MM.1S (cell line): Measurements from ENCODE around the gene BCAS3.

Experiments
- EZH2phosphoT487 ChIP-seq: fragments of 300-600 bp; sonication (generic); IDR thresholded peaks from 2 replicates; pipeline ENCODE4 v1.6.1; 2018; ENCODE audit warnings: antibody characterized with exemption, low read length
- TF ChIP-seq, protein P1 (sequence below): fragments of 300-600 bp; sonication (generic); IDR thresholded peaks from 2 replicates; pipeline ENCODE4 v1.5.1; 2016; ENCODE audit warnings: antibody characterized with exemption, low read length, mixed read lengths

DNA sequence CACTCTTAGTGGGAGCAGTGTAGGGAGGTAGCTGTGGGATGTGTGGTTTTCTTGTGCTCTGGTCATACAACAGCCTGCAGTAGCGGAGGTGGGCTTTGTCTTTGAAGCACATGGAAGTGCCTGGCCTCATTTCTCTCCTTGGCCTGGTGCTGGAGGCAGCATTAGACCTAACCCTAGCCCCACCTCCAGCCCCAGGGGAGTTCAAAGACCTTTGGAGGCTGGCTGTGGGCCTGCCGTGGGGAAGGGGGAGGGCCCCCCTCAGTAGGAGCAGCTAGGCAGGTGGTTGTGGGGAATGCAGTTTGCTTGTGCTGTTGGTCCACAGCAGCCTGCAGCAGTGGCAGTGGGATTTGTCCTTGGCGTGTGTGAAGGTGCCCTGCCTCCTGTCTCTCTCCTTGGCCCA lies 91.7 kb downstream of the BCAS3 start:
- TF ChIP-seq, protein P1, sequence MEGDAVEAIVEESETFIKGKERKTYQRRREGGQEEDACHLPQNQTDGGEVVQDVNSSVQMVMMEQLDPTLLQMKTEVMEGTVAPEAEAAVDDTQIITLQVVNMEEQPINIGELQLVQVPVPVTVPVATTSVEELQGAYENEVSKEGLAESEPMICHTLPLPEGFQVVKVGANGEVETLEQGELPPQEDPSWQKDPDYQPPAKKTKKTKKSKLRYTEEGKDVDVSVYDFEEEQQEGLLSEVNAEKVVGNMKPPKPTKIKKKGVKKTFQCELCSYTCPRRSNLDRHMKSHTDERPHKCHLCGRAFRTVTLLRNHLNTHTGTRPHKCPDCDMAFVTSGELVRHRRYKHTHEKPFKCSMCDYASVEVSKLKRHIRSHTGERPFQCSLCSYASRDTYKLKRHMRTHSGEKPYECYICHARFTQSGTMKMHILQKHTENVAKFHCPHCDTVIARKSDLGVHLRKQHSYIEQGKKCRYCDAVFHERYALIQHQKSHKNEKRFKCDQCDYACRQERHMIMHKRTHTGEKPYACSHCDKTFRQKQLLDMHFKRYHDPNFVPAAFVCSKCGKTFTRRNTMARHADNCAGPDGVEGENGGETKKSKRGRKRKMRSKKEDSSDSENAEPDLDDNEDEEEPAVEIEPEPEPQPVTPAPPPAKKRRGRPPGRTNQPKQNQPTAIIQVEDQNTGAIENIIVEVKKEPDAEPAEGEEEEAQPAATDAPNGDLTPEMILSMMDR, result no peak
- TF ChIP-seq EZH2phosphoT487, result no peak
